HG03442 (cell line): Measurements from ENCODE around the gene PAK6.

Experiments used
- ATAC-seq: cut with Tn5 transposase; IDR thresholded peaks from one replicate; pipeline ENCODE4 v1.9.1; 2021; ENCODE audit warnings: mild to moderate bottlenecking, moderate library complexity; ENCODE audit not compliant: unreplicated experiment

Gene PAK6

DNA sequence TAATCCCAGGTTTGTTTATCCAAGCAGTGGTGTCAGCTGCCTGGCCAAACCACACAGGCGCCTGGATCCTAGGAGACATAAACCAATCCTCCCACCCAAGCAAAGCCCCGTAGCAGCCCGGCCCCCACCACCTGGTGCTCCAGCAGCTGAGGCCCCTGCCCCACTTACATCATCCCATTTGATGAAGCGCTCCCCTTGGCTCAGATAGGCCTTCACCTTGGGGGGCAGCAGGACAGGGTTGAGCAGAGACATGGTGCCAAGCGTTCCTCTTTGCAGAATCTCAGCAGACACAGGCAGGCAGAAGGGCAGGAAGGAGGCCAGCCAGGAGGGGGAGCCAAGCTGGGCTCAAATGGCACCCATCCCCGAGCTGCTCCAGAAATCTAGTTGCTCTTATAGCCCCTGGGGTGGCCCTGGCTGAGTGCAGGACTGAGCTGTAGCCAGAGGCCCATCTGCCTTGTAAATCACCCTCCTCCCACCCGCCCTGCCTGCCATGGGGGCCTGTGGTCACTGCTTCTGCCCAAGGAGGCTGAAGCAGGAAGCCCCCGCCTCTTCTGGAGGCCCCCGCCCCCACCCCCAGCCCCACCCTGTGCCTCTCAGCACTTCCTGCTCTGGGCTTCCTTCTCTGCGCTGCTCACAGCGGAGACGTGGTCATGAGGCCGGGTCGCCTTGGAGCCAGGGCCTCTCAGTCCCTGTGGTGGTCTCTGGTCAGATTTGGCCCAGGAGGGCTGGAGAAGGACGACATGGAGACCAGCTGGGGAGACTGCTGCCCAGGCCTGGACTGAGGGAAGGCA, 68.8 kb downstream of the PAK6 start, which contains the start of gene PLCB2:
TSS of gene PLCB2 (minus strand) at position 515 of the 791 bp plus-strand sequence. CDS start at position 252, 263 bp downstream.
- no peak for ATAC-seq

DNA sequence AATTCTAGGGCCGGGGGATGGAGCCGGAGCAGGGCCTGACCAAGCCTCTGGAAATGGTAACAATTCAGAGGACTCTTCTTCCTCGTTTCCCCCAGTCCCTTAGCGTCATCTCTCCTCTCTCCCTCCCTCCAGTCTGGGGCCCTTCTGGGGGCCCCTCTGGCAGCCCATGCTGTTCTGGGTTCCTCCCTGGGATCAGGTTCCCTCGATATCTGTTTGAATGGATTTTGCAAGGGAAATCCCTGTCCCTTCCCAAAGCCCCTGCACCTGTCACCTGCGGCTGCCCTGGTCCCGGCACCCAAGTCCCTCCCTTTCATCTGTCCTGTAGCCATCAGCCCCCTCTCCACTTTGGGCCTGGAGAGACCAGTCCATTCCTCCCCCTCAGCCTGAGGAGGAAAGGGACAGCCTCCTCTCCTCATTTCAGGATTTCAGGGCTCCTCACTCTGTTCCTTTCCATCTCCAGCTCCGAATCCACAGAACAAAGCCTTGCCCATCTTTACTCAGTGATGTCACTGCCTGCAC, 70.5 kb downstream of the PAK6 start:
- no peak for ATAC-seq

DNA sequence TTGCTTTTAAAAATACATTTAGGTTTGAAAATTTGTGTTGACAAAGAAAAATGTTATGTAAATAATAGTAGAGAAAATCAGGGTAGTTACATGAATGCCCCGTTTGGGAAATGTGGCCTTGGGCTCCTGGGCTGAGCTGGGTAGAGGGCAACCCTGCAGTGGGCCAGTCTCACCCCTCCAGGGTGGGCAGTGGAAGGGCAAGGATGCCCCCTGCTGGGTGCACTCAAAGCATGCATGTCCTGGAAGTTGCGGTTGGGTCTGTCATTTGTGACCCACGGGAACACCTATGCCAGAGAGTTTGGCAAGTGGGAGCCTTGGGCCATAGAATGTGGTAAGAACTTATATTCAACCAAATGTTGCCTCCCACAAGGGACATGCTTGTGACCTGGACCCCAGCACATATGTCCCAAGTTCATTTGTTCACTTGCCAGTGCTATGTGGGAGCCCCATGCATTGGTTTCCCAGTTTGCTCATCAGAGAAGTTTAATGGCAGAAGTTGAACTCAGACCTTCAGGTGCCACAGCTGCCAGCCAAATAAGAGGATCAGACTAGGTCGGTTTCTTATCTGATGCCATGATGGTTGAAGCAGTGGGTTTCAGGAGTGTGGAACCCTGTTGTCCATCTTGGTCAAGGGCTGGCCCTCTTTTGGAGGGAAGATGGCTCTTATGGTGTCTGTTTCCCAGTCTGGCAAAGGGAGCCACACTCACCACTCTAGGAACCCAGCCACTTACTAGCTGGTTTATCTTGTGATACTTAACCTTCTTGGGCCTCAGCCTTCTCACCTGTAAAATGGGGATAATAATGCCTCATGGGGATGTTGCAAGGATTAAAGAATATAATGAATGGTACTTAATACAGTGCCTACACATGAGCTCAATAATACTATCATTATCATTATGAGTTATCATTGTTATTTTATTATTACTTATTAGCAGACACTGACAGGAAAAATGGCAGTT, 71.4 kb downstream of the PAK6 start:
- ATAC-seq = no peak

DNA sequence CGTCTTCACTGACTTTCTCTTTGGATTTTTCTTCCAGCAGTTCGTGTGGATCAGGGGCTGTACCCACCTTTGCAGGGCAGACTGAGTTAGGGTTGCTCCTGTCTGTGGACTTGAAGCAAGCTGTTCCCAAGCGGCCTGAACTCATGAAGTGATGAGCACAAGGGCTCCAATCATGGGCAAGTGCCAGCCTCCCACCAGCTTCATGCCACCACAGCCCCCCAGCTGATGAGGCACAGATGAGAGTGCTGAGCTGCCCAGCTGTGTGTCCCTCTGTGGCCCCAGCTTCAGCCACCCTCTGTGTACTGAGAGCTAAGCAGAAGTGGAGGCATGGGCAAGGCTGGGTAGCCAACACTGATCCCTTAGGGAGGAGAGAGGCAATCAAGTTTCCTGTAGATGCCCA, 72.1 kb downstream of the PAK6 start:
- ATAC-seq = no peak

DNA sequence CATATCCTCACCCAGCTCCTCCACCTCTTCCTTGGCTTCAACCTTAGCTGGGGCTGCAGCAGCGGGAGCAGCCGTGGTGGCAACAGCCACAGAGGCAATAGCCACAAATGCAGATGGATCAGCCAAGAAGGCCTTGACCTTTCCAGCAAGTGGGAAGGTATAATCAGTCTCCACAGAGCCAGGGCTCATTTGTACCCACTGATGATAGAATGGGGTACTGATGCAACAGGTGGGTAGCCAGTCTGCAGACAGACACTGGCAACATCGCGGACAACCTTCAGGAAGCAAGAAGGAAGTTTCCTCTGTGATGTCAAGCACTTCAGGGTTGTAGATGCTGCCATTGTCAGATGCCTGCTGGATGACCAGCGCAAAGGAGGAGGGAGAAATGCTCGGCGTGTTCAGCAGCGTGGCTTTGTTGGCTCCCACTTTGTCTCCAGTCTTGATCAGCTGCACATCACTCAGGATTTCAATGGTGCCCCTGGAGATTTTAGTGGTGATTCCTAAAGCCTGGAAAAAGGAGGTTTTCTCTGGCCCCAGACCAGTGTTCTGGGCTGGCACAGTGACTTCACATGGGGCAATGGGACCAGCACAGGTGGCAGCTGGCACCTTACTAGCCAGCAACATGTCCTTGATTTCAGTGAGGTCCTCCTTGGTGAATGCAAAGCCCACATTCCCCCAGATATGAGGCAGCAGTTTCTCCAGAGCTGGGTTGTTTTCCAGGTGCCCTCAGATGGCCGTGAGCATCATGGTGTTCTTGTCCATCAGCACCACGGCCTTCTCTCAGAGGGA, 73.7 kb downstream of the PAK6 start:
- no peak for ATAC-seq

DNA sequence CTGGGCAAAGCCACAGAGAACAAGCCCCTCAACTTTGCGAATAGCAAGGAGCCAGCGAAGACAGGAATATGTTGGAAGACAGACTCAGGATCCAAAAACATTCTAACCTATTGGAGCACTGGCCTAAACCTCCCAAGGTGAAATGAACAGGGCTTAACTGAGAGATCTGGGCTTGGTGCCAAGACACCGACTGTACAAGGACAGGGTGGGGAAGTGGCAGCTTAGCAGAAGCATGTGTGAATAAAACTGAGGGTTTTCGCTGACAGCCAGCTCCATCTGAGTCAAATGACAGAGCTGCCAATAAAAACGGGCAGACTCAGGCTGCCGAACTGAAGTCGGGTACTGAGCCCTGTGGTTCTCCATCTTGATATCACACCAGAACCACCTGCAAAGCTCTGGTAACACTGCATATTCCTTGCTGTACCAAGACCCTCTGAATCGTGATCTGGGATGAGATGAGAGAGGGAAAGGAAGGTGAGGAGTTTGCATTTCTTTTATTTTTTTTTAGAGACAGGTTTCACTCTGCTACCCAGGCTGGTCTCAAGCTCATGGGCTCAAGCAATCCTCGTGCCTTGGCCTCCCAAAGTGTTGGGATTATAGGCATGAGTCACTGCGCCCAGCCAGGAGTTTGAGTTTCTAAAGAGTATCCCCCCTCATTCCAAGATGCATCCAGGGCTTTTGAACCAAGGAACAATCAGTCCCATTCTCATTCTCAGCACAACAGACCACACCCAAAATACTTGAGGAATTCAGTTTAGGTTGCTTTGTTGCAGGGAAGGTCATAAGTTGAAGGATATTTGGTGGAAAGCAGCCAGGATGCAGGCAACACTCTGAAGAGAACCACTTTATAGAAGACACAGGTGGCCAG, 74.9 kb downstream of the PAK6 start:
- ATAC-seq = no peak

DNA sequence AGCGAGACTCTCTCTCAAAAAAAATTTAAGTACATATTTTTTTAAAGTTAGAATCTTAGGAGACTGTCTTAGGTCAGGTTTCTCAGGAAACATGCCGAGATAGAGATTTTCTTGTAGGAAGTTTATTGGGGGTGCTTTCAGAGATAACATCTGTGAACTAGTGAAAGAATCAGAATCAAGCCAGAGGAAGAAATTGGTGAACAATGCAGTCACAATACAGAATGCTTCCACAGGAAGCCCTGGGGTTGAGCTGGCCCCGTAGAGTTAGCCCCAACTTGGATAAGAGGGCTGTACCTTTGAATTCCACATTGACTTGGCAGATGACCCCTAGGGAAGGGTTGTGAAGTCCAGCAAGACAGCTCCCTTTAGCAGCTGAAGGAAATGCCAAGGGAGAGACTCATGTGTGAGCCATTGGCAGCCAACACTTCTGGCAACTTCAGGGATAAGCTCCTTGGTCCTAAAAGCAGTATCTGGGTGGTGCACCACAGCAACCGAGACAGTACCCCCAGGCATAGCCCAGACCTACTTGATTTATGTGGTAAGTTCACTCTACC, 75.9 kb downstream of the PAK6 start:
- ATAC-seq = no peak

DNA sequence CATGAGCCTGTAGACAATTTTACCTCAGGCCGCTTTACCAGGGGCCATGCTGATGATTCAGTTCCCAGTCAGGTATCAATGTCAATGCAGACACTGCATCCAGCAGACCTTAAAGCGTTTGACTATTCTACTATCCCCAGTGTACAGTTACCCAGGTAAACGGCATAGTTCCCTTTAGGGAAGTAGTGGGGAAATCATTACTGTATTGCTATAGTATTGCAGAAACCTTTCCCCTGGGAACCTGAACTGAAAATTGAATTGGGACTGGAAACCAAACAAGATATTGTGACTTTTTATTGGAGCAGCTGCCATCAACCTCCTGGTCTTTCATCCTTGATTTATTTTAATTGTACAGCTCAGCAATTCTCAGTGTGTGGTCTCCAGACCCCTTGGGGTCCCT, 78.1 kb downstream of the PAK6 start:
- no peak for ATAC-seq

DNA sequence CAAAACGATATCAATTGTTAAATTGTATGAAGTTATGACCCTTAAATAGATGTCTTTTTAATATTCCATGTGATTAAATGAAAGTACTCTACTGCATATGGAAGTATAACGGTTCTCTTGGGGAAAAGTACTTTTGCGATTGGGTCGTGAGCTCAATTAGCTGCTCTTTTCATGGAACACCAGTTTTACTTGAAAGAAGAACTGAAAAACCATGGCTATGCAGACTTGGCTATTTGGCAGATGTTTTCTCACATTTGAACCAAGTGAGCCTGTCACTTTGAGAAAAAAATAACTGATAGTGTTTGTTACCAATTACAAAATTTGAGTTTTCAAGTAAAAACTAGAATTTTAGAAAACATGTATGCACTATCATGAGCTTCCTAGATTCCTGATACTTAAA, 78.7 kb downstream of the PAK6 start:
- ATAC-seq = no peak

DNA sequence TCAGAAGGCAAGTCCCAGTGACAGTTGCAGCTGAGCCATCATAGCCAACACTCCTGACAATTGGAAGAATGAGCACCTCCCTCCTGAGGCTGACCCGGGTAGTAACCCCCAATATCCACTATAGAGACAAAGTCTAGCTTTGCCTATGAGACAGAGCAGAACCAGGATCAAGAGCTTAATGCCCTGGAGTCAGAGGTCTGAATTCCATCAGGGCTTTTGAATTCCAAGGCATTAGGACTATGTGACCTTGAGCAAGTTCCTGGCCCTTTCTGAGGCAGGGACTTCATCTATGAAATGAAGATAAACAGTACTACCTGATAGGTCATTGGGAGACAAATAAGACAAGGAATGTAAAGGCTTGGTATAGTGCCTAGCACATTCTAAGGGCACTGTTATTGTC, 81.5 kb downstream of the PAK6 start:
- no peak for ATAC-seq

DNA sequence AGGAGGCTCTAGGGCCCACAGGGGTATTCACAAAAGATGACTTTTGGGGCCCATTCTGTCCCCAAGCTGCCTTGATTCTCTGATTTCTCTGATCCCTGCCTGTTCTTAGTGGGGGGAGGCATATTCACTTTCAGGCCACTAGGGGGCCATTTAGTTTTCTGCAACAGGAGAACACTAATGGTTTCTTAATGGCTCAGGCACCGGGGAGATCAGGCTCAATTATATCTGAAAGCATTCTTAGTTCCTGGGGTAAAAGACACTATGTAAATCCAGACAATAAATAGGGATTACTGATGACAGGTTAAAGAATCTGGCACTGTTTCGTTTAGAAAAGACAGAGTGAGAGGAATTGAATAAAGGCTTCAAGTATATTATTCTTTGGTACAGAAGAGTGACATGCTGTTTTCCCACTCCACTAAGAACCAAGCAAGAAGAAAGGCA, 82.1 kb downstream of the PAK6 start:
- no peak for ATAC-seq

DNA sequence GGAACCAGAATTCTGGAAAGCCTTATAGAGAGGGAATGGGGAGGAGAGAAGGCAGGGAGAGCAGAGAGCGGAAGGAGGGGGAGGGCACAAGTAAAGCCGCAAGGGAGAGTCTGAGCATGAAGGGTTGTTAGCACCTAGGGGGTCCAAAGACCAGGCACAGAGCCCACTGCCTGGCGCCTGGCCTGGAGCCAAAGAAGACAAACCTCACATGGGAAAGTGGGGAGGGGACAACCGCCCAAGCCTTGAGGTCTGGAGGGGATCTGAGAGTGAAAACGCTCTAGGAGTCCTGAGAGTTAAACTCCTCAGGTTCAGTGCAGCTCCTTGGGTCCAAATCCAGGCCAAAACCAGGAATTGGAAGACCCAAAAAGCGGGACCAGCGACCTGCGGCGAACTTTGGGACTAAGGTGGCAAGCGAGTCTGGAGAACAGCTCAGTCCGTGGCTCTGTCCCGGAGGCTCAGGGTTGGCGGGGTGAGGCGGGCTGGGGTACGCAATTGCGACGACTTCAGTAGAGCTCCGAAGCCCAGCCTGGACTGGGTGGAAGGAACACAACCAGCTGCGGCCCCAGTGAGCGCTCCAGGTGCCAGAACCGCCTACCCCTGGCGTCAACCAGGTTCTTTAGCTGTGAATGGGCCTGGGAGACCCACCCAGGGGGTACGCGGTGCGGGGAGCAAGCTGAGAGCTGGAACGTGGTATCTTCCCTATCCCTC, 83.8 kb downstream of the PAK6 start:
- ATAC-seq = no peak

DNA sequence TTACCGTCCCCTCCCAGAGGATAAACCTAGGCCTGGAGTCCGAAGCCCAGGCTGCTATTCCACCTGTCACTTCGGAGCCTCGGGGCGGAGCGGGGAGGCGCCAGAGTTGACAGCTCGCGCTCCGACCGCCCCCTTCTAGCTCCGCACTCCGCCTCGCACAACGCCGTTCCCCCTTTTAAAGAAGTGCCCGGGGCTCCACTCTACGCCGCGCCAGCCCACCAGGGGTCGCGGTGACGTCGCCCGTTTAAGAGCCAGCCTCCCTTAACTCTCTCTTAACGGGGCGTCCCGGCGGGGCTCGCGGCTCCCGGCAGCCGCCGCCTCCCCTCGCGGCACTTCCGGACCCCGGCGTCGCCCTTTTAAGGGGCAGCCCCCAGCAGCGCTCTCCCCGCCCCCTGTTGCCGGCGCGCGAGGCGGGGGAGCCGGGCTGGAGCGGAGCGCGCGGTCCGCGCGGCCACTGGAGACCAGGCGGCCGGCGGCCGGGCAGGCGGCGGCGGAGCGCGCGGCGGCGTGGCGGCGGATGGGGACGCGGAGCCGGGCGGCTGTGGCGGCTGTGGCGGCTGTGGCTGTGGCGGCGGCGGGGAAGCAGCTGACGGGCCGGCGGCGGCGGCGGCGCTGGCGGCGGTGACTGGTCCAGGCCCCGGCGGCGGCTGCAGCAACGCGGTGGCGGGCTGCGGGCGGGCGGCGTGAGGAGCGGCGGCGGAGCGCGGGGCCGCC, 84.5 kb downstream of the PAK6 start, which contains the start of gene INAFM2:
TSS of gene INAFM2 (plus strand) at position 454 of the 714 bp plus-strand sequence. CDS start 364 bp downstream, outside the sequence.
- ATAC-seq = peak; percentile 85

DNA sequence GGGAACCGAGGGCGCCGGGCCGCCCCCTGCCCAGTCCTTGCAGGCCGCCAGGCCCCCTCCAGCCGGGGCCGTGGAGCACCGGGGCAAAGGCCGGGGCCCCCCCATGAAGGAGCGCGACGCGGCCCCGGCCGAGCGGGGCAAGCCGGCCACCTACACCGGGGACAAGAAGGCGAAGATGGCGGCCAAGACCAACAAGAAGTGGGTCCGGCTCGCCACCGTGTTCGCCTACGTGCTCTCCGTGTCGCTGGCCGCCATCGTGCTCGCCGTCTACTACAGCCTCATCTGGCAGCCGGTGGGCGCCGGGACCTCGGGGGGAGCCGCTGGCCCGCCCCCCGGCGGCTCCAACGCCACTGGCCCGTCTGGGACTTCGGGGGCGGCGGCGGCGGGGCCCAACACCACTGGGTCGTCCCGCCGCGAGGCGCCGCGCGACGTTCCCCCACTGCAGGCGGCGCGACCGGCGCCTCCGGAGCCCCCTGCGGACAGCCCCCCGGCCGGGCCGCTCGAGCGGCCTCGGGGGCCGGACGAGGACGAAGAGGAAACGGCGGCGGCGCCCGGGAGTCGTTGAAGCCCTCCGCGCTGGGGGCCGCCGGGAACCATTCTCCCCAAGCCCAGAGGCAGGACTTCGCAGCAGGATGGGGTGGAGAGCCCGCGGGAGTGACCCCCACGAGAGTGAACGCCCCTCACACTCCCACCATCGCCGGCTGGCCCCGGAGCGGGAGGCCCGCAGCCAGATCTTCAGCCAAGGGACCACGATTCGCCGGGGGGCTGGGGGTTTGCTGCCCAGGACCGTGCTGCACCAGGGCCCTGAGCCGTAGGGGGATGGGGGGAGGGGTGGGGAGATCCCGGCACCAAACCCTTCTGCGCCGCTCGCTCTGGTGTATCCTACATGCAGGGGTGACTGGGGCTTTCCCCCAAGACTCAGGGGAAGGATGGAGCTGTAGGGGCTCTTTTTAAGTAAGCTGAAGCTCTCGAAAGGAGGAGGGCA, 85.4 kb downstream of the PAK6 start:
- peak; percentile 14 for ATAC-seq

DNA sequence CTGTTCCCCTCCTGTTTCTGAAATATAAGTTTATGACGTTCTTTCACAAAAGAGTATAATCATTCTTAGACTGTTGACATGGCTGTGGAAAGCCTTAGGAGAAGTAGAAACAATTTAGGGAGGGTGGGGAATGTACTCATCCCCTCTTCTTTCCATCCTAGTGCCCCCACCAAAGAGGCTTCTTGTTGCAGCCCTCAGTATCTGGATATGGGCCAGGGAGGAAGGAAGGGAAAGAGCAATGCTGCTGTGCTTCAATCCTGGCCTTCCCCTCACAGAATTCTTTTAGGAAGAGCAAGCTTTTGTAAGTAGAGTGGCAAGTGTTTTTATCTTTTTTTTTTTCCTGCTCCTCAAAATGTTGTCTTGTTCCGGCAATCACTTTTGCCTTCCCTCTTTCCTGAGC, 86.3 kb downstream of the PAK6 start:
- no peak for ATAC-seq

DNA sequence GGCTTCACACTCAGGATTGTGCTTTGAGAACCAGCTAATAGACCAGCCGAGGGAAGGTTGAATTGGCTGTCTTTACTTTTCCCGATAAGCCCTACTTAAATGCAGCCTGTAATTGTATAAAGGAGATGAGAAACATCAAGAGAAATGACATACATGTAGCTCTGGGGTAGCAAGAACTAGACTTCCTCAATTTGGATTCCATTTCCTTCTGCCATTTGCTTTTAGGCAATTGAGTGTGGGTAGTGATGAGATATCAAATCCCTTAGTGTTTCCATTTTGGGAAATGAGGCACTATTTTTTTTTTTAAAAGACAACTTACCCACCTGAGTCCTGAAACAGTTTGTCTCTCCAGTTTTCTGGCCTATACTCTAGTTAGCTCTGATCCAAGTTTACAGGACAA, 86.8 kb downstream of the PAK6 start:
- ATAC-seq = no peak
